ENCODE measurements around the gene SLC25A47.

Gene SLC25A47

GRCh38 chr14:100365741-100366140 lies 42.6 kb downstream of the SLC25A47 start:
- no peak overlapping the region for H3K9ac ChIP-seq (ENCODE audit: insufficient read length, low read depth)
- no peak overlapping the region for H3K4me3 ChIP-seq (ENCODE audit: insufficient read length, low read depth)
- peaks cover 58% of the 10 kb centered on the region for H3K36me3 ChIP-seq (ENCODE audit: insufficient read depth, insufficient read length, low read length)
- no peaks in the 10 kb centered on the region for H3K27me3 ChIP-seq (ENCODE audit: insufficient read depth, insufficient read length)
- no peaks in the 10 kb centered on the region for H3K9me3 ChIP-seq (ENCODE audit: insufficient read depth, low read length)
- no peak for DNase-seq (ENCODE audit: low read depth, low spot score)
- no peak for TF ChIP-seq SUZ12 (IDR thresholded peaks at IDR 0.05; ENCODE audit: extremely low read depth, insufficient read depth, insufficient read length)
- TF ChIP-seq ZNF274 (IDR thresholded peaks at IDR 0.05; ENCODE audit: low read depth, low read length) = no peak
- no peaks in the 10 kb centered on the region for H3K4me1 ChIP-seq (ENCODE audit: insufficient read depth, insufficient read length)

DNA sequence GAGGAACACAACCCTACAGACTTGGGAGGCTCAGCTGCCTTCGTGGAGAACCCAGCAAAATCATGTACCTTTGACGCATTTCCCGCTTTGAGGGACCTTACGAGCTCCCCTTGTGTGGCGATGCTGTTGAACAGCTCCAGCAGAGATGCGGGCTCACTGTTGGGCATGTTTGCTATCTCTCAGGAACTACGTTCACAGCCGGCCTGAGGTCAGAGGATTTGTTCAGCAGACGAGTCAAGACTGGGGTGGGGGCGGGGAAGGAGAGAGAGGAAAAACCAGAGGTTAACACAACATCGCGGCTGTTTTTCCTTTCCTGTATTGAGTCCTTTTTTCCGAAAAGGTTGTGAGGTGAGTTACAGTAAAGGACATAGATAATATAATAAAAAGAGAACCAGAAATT lies 45.9 kb downstream of the SLC25A47 start:
- Histone ChIP-seq H3K9me3 (ENCODE audit: insufficient read depth, low read length) (no peaks in the 10 kb centered on the region), H3K27me3 (ENCODE audit: insufficient read depth, insufficient read length) (no peaks in the 10 kb centered on the region), H3K4me3 (ENCODE audit: insufficient read length, low read depth) (no peak overlapping the region), H3K36me3 (ENCODE audit: insufficient read depth, insufficient read length, low read length) (peaks cover 45% of the 10 kb centered on the region), H3K9ac (ENCODE audit: insufficient read length, low read depth) (no peak overlapping the region), H3K4me1 (ENCODE audit: insufficient read depth, insufficient read length) (peaks cover 3% of the 10 kb centered on the region)
- TF ChIP-seq SUZ12 (IDR thresholded peaks at IDR 0.05; ENCODE audit: extremely low read depth, insufficient read depth, insufficient read length) = no peak
- DNase-seq (ENCODE audit: low read depth, low spot score) = no peak

DNA sequence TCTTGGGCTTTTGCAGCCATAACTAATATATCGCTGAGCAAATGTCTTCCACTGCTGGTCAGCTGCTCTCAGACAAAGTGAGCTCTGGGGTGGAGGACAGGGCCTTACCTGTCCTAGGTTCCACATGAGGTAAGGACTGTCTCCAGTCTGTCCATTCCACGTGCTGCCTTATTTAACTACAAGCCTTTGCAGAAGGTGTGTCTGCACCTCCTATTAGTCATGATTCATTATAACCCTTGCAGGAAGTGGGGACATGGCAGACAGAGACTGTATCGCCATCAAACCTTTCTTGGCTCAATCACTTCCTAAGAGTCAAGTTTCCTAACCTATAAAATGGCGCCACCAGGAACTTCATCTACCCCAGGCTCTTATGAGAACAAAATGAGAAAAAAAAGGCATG lies 46.9 kb downstream of the SLC25A47 start:
- H3K27me3 ChIP-seq (ENCODE audit: insufficient read depth, insufficient read length) = no peaks in the 10 kb centered on the region
- TF ChIP-seq ZNF274 (IDR thresholded peaks at IDR 0.05; ENCODE audit: low read depth, low read length) (no peak), SUZ12 (IDR thresholded peaks at IDR 0.05; ENCODE audit: extremely low read depth, insufficient read depth, insufficient read length) (no peak), YY1 (IDR thresholded peaks at IDR 0.05; ENCODE audit: insufficient read depth, insufficient read length) (no peak)
- H3K4me1 ChIP-seq (ENCODE audit: insufficient read depth, insufficient read length) = peaks cover 3% of the 10 kb centered on the region
- no peaks in the 10 kb centered on the region for H3K9me3 ChIP-seq (ENCODE audit: insufficient read depth, low read length)
- H3K36me3 ChIP-seq (ENCODE audit: insufficient read depth, insufficient read length, low read length) = peaks cover 45% of the 10 kb centered on the region
- no peak overlapping the region for H3K9ac ChIP-seq (ENCODE audit: insufficient read length, low read depth)
- no peak for DNase-seq (ENCODE audit: low read depth, low spot score)
- H3K4me3 ChIP-seq (ENCODE audit: insufficient read length, low read depth) = no peak overlapping the region

DNA sequence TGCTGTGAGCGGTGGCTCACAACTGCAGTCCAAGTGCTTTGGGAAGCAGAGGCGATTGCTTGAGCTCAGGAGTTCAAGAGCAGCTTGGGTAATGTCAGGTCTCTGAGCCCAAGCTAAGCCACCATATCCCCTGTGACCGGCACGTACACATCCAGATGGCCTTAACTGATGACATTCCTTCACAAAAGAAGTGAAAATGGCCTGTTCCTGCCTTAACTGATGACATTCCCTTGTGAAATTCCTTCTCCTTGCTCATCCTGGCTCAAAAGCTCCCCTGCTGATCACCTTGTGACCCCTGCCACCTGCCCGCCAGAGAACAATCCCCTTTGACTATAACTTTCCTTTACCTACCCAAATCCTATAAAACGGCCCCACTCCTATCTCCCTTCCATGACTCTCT lies 48.6 kb downstream of the SLC25A47 start:
- Histone ChIP-seq H3K4me3 (ENCODE audit: insufficient read length, low read depth) (no peak overlapping the region), H3K9ac (ENCODE audit: insufficient read length, low read depth) (no peak overlapping the region), H3K27me3 (ENCODE audit: insufficient read depth, insufficient read length) (no peaks in the 10 kb centered on the region), H3K9me3 (ENCODE audit: insufficient read depth, low read length) (no peaks in the 10 kb centered on the region), H3K4me1 (ENCODE audit: insufficient read depth, insufficient read length) (peaks cover 3% of the 10 kb centered on the region), H3K36me3 (ENCODE audit: insufficient read depth, insufficient read length, low read length) (peaks cover 31% of the 10 kb centered on the region)
- no peak for DNase-seq (ENCODE audit: low read depth, low spot score)
- TF ChIP-seq YY1 (IDR thresholded peaks at IDR 0.05; ENCODE audit: insufficient read depth, insufficient read length) (no peak), SUZ12 (IDR thresholded peaks at IDR 0.05; ENCODE audit: extremely low read depth, insufficient read depth, insufficient read length) (no peak), ZNF274 (IDR thresholded peaks at IDR 0.05; ENCODE audit: low read depth, low read length) (no peak)

GRCh38 chr14:100372357-100373048 lies 49.4 kb downstream of the SLC25A47 start:
- Histone ChIP-seq H3K9ac (ENCODE audit: insufficient read length, low read depth) (no peak overlapping the region), H3K9me3 (ENCODE audit: insufficient read depth, low read length) (no peaks in the 10 kb centered on the region), H3K27me3 (ENCODE audit: insufficient read depth, insufficient read length) (no peaks in the 10 kb centered on the region), H3K4me3 (ENCODE audit: insufficient read length, low read depth) (no peak overlapping the region), H3K36me3 (ENCODE audit: insufficient read depth, insufficient read length, low read length) (peaks cover 30% of the 10 kb centered on the region), H3K4me1 (ENCODE audit: insufficient read depth, insufficient read length) (peaks cover 3% of the 10 kb centered on the region)
- DNase-seq (ENCODE audit: low read depth, low spot score) = no peak
- TF ChIP-seq ZNF274 (IDR thresholded peaks at IDR 0.05; ENCODE audit: low read depth, low read length) = no peak

DNA sequence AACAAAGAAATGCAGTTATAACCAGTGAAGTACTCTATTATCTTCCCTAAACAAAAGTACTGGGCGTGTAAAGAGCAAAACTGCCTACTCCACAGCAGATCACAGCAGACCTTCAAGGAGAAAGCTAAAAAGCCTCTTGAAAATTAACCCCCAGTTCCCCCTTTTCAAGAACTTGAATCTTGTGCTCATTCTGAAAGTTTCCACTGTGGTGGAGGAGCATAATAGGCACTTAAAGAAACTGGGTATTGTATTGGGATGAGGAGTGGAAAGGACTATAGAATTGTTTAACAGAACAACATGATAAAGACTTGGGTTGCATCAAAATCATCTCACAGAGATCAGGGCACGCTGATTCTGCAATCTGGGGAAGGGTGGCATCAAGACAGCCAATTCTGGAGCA lies 51.1 kb downstream of the SLC25A47 start:
- Histone ChIP-seq H3K27me3 (ENCODE audit: insufficient read depth, insufficient read length) (no peaks in the 10 kb centered on the region), H3K4me1 (ENCODE audit: insufficient read depth, insufficient read length) (peaks cover 3% of the 10 kb centered on the region), H3K9me3 (ENCODE audit: insufficient read depth, low read length) (no peaks in the 10 kb centered on the region), H3K36me3 (ENCODE audit: insufficient read depth, insufficient read length, low read length) (peaks cover 16% of the 10 kb centered on the region), H3K4me3 (ENCODE audit: insufficient read length, low read depth) (no peak overlapping the region), H3K9ac (ENCODE audit: insufficient read length, low read depth) (no peak overlapping the region)
- no peak for DNase-seq (ENCODE audit: low read depth, low spot score)
- TF ChIP-seq ZNF274 (IDR thresholded peaks at IDR 0.05; ENCODE audit: low read depth, low read length) = no peak

GRCh38 chr14:100374876-100375265 lies 51.7 kb downstream of the SLC25A47 start:
- H3K4me3 ChIP-seq (ENCODE audit: insufficient read length, low read depth) = peak overlapping the region; percentile 27
- peaks cover 3% of the 10 kb centered on the region for H3K4me1 ChIP-seq (ENCODE audit: insufficient read depth, insufficient read length)
- TF ChIP-seq ZNF274 (IDR thresholded peaks at IDR 0.05; ENCODE audit: low read depth, low read length) (no peak), SUZ12 (IDR thresholded peaks at IDR 0.05; ENCODE audit: extremely low read depth, insufficient read depth, insufficient read length) (no peak), YY1 (IDR thresholded peaks at IDR 0.05; ENCODE audit: insufficient read depth, insufficient read length) (no peak)
- peaks cover 14% of the 10 kb centered on the region for H3K36me3 ChIP-seq (ENCODE audit: insufficient read depth, insufficient read length, low read length)
- no peaks in the 10 kb centered on the region for H3K9me3 ChIP-seq (ENCODE audit: insufficient read depth, low read length)
- peak overlapping the region; percentile 39 for H3K9ac ChIP-seq (ENCODE audit: insufficient read length, low read depth)
- no peaks in the 10 kb centered on the region for H3K27me3 ChIP-seq (ENCODE audit: insufficient read depth, insufficient read length)
- DNase-seq (ENCODE audit: low read depth, low spot score) = no peak

Data from NT2/D1 (cell line).